ENCODE results near the gene FGFR2.

The FGFR2 gene

GRCh38 chr10:121493521-121493920 is 104.7 kb downstream of the FGFR2 start:
- DNase-seq (ENCODE audit: low read depth in 2 of 2) = no peak

GRCh38 chr10:121490871-121491519 is 107.2 kb downstream of the FGFR2 start:
- DNase-seq (ENCODE audit: low read depth in 2 of 2) = no peak

- DNase-seq (ENCODE audit: low read depth in 2 of 2) = no peak
Measured at GRCh38 chr10:121485436-121486139, 112.7 kb downstream of the FGFR2 start.

- DNase-seq (ENCODE audit: low read depth in 2 of 2) = no peak
Measured at GRCh38 chr10:121484816-121485215, 113.4 kb downstream of the FGFR2 start.

- DNase-seq (ENCODE audit: low read depth in 2 of 2) = no peak
Measured at GRCh38 chr10:121484401-121484800, 113.8 kb downstream of the FGFR2 start.

- DNase-seq (ENCODE audit: low read depth in 2 of 2) = no peak
Measured at GRCh38 chr10:121481180-121481579, 117.1 kb downstream of the FGFR2 start.

GRCh38 chr10:121478556-121478955 is 119.7 kb downstream of the FGFR2 start:
- no peak for DNase-seq (ENCODE audit: low read depth in 2 of 2)

- no peak for DNase-seq (ENCODE audit: low read depth in 2 of 2)
Measured at GRCh38 chr10:121469797-121470606, 128.2 kb downstream of the FGFR2 start.

- DNase-seq (ENCODE audit: low read depth in 2 of 2) = no peak
Measured at GRCh38 chr10:121468726-121469125, 129.5 kb downstream of the FGFR2 start.

- DNase-seq (ENCODE audit: low read depth in 2 of 2) = no peak
Measured at GRCh38 chr10:121466424-121466823, 131.8 kb downstream of the FGFR2 start.

GRCh38 chr10:121465215-121465614 is 133.0 kb downstream of the FGFR2 start:
- DNase-seq (ENCODE audit: low read depth in 2 of 2) = no peak

GRCh38 chr10:121464517-121464916 is 133.7 kb downstream of the FGFR2 start:
- DNase-seq (ENCODE audit: low read depth in 2 of 2) = no peak

GRCh38 chr10:121462955-121463354 is 135.3 kb downstream of the FGFR2 start:
- DNase-seq (ENCODE audit: low read depth in 2 of 2) = no peak

GRCh38 chr10:121462281-121462680 is 136.0 kb downstream of the FGFR2 start:
- no peak for DNase-seq (ENCODE audit: low read depth in 2 of 2)

- no peak for DNase-seq (ENCODE audit: low read depth in 2 of 2)
Measured at GRCh38 chr10:121461307-121461706, 136.9 kb downstream of the FGFR2 start.

GRCh38 chr10:121460733-121461132 is 137.5 kb downstream of the FGFR2 start:
- DNase-seq (ENCODE audit: low read depth in 2 of 2) = no peak

- peak; percentile 26 to 39 for DNase-seq (ENCODE audit: low read depth in 2 of 2)
Measured at GRCh38 chr10:121459622-121460453, 138.4 kb downstream of the FGFR2 start.

GRCh38 chr10:121459279-121459621 is 139.0 kb downstream of the FGFR2 start:
- DNase-seq (ENCODE audit: low read depth in 2 of 2) = no peak

- DNase-seq (ENCODE audit: low read depth in 2 of 2) = no peak
Measured at GRCh38 chr10:121457729-121458128, 140.5 kb downstream of the FGFR2 start.

GRCh38 chr10:121455377-121455776 is 142.9 kb downstream of the FGFR2 start:
- no peak for DNase-seq (ENCODE audit: low read depth in 2 of 2)

- no peak for DNase-seq (ENCODE audit: low read depth in 2 of 2)
Measured at GRCh38 chr10:121454781-121455180, 143.5 kb downstream of the FGFR2 start.

- DNase-seq (ENCODE audit: low read depth in 2 of 2) = no peak
Measured at GRCh38 chr10:121453160-121453559, 145.1 kb downstream of the FGFR2 start.

All from fibroblast of skin of left quadriceps (primary cell).